ENCODE data around the gene MRPS35.

Gene MRPS35

DNA sequence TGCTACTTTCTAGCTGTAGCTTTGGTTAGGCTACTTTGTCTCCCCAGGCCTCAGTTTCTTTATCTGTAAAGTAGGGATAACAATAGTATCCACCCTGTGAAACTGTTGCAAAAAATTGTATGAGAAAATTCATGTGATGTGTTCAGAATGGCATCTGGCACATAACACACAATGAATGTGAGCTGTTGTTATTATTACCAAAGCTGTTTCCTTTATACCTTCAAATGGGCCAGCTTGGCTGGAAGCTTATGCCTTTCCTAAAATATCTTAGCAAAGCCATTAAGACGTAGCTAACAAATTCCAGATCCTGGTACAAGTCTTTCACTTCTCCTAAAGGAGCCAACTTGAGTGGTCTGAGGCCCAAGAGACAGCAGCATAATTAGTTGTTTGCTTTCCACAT, 94.6 kb downstream of the MRPS35 start:
- Mint-ChIP-seq H3K4me1 (no peaks in the 10 kb centered on the region), H3K36me3 (ENCODE audit: insufficient read depth) (peaks cover 2% of the 10 kb centered on the region), H3K9me3 (no peaks in the 10 kb centered on the region), H3K27ac (ENCODE audit: low read depth) (no peak overlapping the region), H3K4me3 (no peak overlapping the region), H3K27me3 (peaks cover 49% of the 10 kb centered on the region)
- ATAC-seq (replicated peaks; ENCODE audit: extremely low read depth, poor library complexity, severe bottlenecking) (no peak), DNase-seq (ENCODE audit: low spot score in 2 of 2) (no peak)

Measured in central memory CD8-positive, alpha-beta T cell (primary cell).